ENCODE results near the gene NUFIP2.

The NUFIP2 gene

GRCh38 chr17:29327412-29327811, 33.5 kb upstream of the NUFIP2 start:
- no peak overlapping the region for H3K4me3 ChIP-seq (replicated peaks in 1 of 2; ENCODE audit: low read depth in 2 of 2, low read length in 2 of 2)
- TF ChIP-seq, protein P1, sequence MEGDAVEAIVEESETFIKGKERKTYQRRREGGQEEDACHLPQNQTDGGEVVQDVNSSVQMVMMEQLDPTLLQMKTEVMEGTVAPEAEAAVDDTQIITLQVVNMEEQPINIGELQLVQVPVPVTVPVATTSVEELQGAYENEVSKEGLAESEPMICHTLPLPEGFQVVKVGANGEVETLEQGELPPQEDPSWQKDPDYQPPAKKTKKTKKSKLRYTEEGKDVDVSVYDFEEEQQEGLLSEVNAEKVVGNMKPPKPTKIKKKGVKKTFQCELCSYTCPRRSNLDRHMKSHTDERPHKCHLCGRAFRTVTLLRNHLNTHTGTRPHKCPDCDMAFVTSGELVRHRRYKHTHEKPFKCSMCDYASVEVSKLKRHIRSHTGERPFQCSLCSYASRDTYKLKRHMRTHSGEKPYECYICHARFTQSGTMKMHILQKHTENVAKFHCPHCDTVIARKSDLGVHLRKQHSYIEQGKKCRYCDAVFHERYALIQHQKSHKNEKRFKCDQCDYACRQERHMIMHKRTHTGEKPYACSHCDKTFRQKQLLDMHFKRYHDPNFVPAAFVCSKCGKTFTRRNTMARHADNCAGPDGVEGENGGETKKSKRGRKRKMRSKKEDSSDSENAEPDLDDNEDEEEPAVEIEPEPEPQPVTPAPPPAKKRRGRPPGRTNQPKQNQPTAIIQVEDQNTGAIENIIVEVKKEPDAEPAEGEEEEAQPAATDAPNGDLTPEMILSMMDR (IDR thresholded peaks at IDR 0.05; ENCODE audit: low read depth, low read length): no peak
- DNase-seq (ENCODE audit: low read depth in 2 of 2): no peak

- TF ChIP-seq, protein P1 (IDR thresholded peaks at IDR 0.05; ENCODE audit: low read depth, low read length): no peak
- no peak overlapping the region for H3K4me3 ChIP-seq (replicated peaks in 1 of 2; ENCODE audit: low read depth in 2 of 2, low read length in 2 of 2)
Measured at GRCh38 chr17:29326023-29326813, 32.3 kb upstream of the NUFIP2 start.

DNA sequence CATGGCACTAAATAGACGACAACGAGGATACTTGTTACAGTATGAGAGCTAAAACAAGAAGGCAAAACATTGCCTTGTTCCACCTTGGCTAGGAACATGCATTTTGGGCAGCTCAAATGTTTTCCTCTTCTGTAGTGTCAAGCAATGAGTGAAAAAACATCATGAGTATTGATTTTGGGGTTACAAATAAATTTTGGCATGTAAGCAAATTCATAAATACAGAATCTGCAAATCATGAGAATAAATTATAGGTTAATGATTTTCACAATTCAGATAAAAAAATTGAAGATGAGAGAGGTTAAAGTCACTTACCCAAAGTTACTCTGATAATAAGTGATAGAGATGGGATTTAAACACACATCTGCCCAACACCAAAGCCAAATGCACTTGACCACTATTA, 28.4 kb upstream of the NUFIP2 start:
- DNase-seq (ENCODE audit: low read depth in 2 of 2): no peak
- TF ChIP-seq, protein P1 (IDR thresholded peaks at IDR 0.05; ENCODE audit: low read depth, low read length): no peak
- H3K4me3 ChIP-seq (replicated peaks in 1 of 2; ENCODE audit: low read depth in 2 of 2, low read length in 2 of 2): no peak overlapping the region

More at GRCh38 chr17:29326023-29326813, 32.3 kb upstream of the NUFIP2 start:
- DNase-seq (ENCODE audit: low read depth in 2 of 2): no peak

- H3K4me3 ChIP-seq (replicated peaks in 1 of 2; ENCODE audit: low read depth in 2 of 2, low read length in 2 of 2): no peak overlapping the region
- no peak for DNase-seq (ENCODE audit: low read depth in 2 of 2)
- TF ChIP-seq, protein P1 (IDR thresholded peaks at IDR 0.05; ENCODE audit: low read depth, low read length): no peak
Measured at GRCh38 chr17:29303386-29303785, 9.4 kb upstream of the NUFIP2 start.

- no peak overlapping the region for H3K4me3 ChIP-seq (replicated peaks in 1 of 2; ENCODE audit: low read depth in 2 of 2, low read length in 2 of 2)
- TF ChIP-seq, protein P1 (IDR thresholded peaks at IDR 0.05; ENCODE audit: low read depth, low read length): no peak
- DNase-seq (ENCODE audit: low read depth in 2 of 2): no peak
Measured at GRCh38 chr17:29299031-29299430, 5.1 kb upstream of the NUFIP2 start.

DNA sequence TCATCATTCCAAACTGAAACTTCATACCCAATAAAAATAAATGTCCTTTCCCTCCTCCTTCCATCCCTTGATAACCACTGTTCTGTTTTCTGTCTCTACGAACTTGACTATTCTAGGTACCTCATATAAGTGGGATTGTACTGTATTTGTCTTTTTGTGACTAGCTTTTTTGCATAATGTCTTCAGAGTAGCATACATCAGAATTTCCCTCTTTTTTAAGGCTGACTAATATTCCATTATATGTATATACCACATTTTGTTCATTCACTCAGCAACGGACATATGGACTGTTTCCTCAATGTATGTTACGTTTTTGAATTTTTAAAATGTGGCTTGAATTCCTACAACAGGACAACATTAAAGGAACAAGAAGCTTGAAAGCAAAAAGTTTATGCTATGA, 1.5 kb upstream of the NUFIP2 start:
- DNase-seq (ENCODE audit: low read depth in 2 of 2): no peak
- no peak overlapping the region for H3K4me3 ChIP-seq (replicated peaks in 1 of 2; ENCODE audit: low read depth in 2 of 2, low read length in 2 of 2)

More for the DNA sequence above, 1.5 kb upstream of the NUFIP2 start:
- TF ChIP-seq, protein P1 (IDR thresholded peaks at IDR 0.05; ENCODE audit: low read depth, low read length): no peak

Measured in cardiac fibroblast (primary cell).